GM10266 (cell line): ENCODE results near the gene OPRM1.

Source experiments
- DNase-seq: peaks from one replicate; pipeline ENCODE4 v3.0.0; 2012; ENCODE audit errors: extremely low spot score
- CTCF ChIP-seq: IDR thresholded peaks from 2 replicates; pipeline ENCODE4 v1.5.1; 2012; ENCODE audit warnings: mild to moderate bottlenecking, low read depth; ENCODE audit not compliant: control insufficient read depth, insufficient read depth; ENCODE audit errors: missing control alignments

Gene OPRM1

GRCh38 chr6:154140743-154141142 is 101.7 kb downstream of the OPRM1 start:
- no peak for DNase-seq
- no peak for TF ChIP-seq CTCF

- TF ChIP-seq CTCF, result no peak
These were observed 104.7 kb downstream of the OPRM1 start for GRCh38 chr6:154143753-154144152.

GRCh38 chr6:154154389-154154967 is 115.4 kb downstream of the OPRM1 start:
- peak; percentile 12 for DNase-seq
- TF ChIP-seq CTCF, result peak; percentile 57

More at GRCh38 chr6:154143753-154144152, 104.7 kb downstream of the OPRM1 start:
- DNase-seq, result no peak

- peak; percentile 80 for TF ChIP-seq CTCF
- DNase-seq, result peak; percentile 32
These were observed 117.3 kb downstream of the OPRM1 start for GRCh38 chr6:154156135-154156896.

GRCh38 chr6:154157082-154157481 is 118.0 kb downstream of the OPRM1 start:
- no peak for TF ChIP-seq CTCF
- DNase-seq, result peak; percentile 29

GRCh38 chr6:154157706-154158105 is 118.7 kb downstream of the OPRM1 start:
- TF ChIP-seq CTCF, result no peak
- DNase-seq, result no peak

- no peak for TF ChIP-seq CTCF
- no peak for DNase-seq
These were observed 120.1 kb downstream of the OPRM1 start for GRCh38 chr6:154159126-154159525.
